Measurements from ENCODE around the gene RUNX1.
"Not testable (repeated sequence)": the region's sequence is repeated elsewhere in the genome, so short reads cannot be mapped to it uniquely, and the experiment has no call there.

RUNX1 gene

GRCh38 chr21:34966881-34967280 lies 82.2 kb downstream of the RUNX1 start:
- not testable (repeated sequence) for DNase-seq

DNA sequence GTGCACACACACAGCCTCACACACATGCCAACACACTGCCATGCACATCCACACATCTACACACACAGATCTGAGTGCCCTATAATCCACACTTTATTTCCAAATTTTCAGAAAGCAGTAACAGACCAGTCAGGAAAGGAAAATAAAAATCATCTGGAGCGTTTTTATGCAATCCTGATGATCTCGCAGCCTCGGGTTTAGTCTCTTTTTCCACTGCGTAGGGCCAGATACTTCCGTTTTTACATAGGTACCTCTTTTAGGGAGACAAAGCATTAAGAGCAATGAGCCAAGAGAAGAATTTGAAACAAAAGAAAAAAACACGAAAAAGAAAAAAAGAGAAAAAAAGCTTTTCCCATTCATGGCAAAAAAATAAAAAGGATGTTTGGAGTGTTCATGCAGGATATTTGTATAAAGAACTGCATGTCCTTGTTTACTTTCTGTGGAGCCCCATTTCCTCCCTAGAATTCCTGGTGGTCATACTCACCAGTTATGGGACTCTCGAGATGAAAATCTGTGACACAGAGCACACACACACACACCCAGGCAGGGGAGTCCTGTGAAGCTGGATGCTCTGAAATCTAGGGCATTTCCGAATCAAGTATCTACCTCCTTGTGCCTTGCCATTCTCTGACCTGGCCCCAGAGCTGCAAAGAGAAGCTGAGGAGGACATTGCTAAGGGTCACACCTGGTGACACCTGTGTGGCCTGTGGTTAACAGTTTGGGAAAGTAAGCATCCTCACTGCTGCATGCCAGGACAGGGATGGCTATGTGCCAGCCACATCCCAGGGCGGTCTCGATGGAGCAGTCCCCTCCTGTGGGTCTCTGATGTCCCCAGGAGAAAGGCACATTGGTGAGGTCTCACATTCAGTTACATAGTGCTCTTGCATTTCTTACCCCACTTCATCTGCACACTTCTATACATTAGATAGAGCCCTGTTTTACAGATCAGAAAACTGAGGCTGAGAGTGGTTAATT lies 83.6 kb downstream of the RUNX1 start:
- DNase-seq = no peak

- DNase-seq = peak; percentile 38
These were observed 86.4 kb downstream of the RUNX1 start for GRCh38 chr21:34962586-34963222.

DNA sequence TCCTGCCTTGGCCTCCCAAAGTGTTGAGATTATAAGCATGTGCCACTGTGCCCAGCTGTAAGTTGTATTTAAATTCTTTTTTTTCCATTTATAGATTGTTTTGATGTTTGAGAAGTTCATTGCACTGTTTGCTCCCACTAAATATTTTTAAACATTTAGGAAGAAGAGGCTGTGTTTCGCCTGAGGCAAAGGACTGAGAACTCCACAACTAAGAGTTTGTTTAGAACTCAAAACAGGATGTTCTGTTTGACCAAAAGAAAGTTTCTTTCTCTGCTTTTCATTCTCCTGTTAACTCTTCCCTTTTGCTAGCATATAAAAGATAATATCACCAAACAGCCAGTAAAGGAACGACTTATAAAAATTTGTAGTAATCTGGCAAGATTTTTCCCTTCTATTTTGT lies 87.0 kb downstream of the RUNX1 start:
- DNase-seq = no peak

GRCh38 chr21:34960687-34961086 lies 88.4 kb downstream of the RUNX1 start:
- no peak for DNase-seq

DNA sequence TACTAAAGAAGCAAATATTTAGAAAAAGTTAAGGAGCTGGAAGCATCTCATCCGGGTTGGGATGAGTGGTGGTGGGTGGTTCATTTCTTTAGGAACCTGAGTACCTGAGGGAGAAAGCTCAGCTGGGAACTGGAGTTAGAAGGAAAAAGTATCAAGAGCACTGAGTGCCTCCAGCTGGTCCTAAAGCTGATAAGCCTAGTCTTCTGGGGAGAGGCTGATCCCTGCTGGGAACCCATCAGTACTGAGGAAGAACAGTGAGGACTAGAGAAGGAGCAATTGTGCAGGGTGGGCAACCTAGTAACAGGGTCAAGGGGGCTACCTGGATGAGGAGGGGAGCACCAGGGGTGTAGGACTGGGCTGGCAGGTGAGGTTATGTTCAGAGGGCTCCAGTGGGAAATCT lies 89.5 kb downstream of the RUNX1 start:
- DNase-seq = no peak

DNA sequence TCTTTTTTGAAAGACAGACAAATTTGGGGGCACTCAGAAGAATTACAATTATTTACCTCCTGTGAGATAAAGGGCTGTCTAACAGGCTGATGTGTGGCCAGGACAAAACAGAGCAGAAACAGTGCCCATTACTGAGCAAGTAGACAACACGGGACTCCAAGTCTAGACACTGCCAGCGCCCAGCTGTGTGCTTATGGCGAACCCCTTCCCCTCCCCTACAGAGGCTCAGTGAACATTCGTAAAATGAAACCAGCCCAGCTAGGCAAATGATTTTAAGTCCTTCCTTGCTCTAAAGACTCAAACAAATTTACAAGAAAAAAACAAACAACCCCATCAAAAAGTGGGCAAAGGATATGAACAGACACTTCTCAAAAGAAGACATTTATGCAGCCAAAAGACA lies 91.1 kb downstream of the RUNX1 start:
- no peak for DNase-seq

- no peak for DNase-seq
These were observed 92.4 kb downstream of the RUNX1 start for GRCh38 chr21:34956416-34957316.

- DNase-seq = no peak
These were observed 95.2 kb downstream of the RUNX1 start for GRCh38 chr21:34953950-34954349.

- DNase-seq = no peak
These were observed 96.4 kb downstream of the RUNX1 start for GRCh38 chr21:34952701-34953100.

DNA sequence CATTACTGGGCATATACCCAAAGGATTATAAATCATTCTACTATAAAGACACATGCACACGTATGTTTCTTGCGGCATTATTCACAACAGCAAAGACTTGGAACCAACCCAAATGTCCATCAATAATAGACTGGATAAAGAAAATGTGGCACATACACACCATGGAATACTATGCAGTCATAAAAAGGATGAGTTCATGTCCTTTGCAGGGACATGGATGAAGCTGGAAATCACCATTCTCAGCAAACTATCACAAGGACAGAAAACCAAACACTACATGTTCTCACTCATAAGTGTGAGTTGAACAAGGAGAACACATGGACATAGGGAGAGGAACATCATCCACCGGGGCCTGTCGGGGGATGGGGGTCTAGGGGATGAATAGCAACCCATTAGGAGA lies 97.2 kb downstream of the RUNX1 start:
- not testable (repeated sequence) for DNase-seq

GRCh38 chr21:34950980-34951379 lies 98.1 kb downstream of the RUNX1 start:
- no peak for DNase-seq

- peak; percentile 33 for DNase-seq
These were observed 99.6 kb downstream of the RUNX1 start for GRCh38 chr21:34949499-34949898.

DNA sequence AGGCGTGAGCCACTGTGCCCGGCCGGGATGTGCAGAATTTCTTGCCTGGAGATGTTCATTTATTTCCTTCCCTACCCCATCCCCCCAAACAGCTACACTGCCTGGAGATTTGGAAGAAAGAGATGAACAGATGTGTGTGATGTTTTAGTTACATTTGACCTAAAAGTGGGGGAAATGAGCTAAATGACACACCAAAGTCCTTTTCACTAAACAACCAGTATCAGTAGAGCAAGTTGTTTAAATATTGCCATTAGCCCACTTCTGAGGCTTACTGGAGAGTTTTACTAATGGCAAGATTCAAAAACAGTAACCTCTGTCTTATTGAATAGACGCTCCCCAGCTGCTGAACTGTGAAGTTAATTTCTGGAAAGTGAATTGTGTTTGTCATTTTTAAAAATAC lies 100.1 kb downstream of the RUNX1 start:
- DNase-seq = no peak

GRCh38 chr21:34948157-34948556 lies 100.9 kb downstream of the RUNX1 start:
- no peak for DNase-seq

DNA sequence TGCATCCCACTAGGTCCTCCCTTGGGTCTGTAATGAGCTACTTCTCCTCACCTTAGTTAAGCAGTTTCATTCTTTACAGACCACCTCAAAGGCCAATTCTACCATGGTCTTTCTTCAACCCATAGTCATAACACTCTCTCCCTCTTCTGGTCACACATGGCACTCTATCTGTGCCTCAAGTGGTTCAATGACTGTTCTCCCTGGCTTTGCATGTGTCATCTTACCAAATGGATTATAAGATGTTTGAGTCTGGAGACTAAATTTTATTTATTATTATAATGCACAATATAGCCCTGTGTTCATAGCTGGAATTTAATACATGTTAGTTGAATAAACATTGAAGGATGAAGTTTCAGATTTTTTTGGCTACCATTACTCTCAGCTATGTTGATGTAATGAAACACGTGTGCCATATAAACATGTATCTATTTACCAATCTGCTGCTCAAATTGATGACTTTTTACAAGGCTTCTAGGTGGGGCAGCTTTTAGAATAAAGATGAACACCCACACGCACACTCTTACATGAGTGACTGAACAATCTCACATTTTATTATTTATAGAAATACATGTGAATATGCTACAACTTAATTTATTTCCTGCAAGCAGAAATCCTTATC lies 102.1 kb downstream of the RUNX1 start:
- no peak for DNase-seq

- DNase-seq = peak; percentile 20
These were observed 102.7 kb downstream of the RUNX1 start for GRCh38 chr21:34946385-34946840.

DNA sequence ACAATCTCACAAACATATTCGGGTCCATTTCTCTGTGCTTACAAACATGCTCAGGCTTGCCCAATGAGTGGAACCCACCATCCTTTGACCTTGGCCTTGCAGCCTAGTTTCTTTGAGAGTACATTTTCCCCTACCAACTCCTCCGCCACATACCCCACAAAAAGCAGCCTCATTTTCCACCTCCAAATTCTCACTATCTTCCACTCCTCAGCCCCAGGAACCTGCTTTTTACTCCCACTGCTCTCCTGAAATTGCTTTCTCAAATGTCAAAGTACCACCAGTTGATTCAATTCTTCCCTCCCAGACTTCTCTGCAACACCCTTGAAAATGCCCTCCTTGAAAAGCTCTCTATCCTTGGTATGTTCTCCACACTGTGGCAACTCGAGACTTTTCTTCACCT lies 103.8 kb downstream of the RUNX1 start:
- DNase-seq = no peak

DNA sequence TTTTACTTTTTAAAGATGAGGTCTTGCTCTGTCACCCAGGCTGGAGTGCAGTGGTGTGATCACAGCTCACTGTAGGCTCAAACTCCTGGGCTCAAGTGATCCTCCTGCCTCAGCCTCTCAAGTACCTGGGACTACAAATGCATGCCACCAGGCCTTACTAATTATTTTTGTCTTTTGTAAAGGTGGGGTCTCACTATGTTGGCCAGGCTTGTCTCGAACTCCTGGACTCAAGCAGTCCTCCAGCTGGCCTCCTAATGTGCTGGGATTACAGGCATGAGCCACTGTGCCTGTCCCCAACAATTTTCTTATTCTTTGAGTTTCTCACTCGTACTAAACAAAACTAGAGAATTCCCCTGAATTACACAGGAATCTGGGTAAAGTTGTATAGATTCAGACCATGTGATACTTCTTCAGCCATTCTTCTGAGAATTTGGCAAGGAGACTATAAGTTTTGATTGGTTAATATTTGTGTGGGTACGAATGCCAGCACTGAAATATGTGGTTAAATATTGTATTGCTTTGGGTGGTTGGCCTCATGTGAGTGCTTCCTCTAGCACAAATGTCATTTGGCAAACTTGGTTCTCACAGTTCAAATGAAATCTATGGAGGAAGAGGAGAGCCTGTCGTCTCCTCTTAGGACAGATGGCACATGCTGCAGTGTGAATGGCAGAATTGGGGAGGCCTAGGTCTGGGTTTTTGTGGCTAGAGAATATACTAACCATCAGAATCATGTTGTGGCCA lies 104.9 kb downstream of the RUNX1 start:
- no peak for DNase-seq

- no peak for DNase-seq
These were observed 106.2 kb downstream of the RUNX1 start for GRCh38 chr21:34942911-34943310.

DNA sequence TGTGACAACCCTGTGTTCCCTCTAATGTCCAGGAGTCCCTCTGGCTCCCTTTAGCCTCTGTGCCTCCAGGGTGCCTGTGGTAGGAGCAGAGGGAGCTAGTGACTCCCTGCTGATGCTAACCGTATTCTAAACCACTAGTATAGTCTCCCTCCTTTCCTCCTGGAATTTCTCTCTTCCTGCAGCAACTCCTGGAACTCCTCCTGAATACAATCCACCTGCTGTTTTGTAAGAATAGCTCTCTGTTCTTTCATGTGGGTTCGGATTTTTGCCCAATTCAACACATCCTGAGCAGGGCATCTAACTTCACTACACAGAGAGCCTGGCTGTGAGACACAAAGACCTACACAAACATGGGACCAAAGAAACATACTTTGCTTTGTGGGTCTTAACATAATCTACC lies 107.9 kb downstream of the RUNX1 start:
- DNase-seq = no peak

Data from activated naive CD4-positive, alpha-beta T cell treated with Interleukin-2 at 50 U/mL for 16 hours (primary cell).